ENCODE results near the gene L1CAM. TPM values are rescaled to one million over a fixed set of nuclear protein-coding genes. Genes with fewer than 3 reads are reported as not detected.

Gene L1CAM
- total RNA-seq, 1 donor from 2014 or later, result 2.4 TPM

DNA sequence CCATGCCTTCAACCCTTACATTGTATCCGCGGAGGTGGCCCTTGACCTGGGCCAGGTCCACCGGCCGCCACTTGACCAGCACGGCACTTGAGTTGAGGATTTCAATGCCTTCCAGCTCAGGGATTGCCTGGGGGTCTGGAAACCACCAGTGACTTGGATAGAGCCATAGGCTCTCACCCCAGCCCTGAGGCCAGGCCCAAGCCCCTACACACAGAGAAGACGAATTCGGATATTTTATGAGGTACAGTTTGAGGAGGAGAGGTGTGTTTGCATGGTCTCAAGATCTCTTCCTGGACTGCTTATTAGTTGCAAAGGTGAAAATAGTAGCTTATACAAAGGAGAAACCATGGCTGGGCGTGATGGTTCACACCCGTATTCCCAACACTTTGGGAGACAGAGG lies 20.3 kb downstream of the L1CAM start:
- DNase-seq (ENCODE audit: low spot score), result peak; percentile 80

- DNase-seq (ENCODE audit: low spot score), result no peak
Measured at GRCh38 chrX:153865321-153865580, 20.7 kb downstream of the L1CAM start.

- peak; percentile 89 for DNase-seq (ENCODE audit: low spot score)
Measured at GRCh38 chrX:153864561-153865320, 21.2 kb downstream of the L1CAM start.

- DNase-seq (ENCODE audit: low spot score), result peak; percentile 71
Measured at GRCh38 chrX:153864101-153864500, 21.9 kb downstream of the L1CAM start.

- DNase-seq (ENCODE audit: low spot score), result peak; percentile 79
Measured at GRCh38 chrX:153863251-153863991, 22.6 kb downstream of the L1CAM start.

- DNase-seq (ENCODE audit: low spot score), result peak; percentile 87
Measured at GRCh38 chrX:153862369-153863250, 23.4 kb downstream of the L1CAM start.

- DNase-seq (ENCODE audit: low spot score), result no peak
Measured at GRCh38 chrX:153861733-153862310, 24.2 kb downstream of the L1CAM start.

GRCh38 chrX:153861151-153861550 lies 24.8 kb downstream of the L1CAM start:
- DNase-seq (ENCODE audit: low spot score), result no peak

- no peak for DNase-seq (ENCODE audit: low spot score)
Measured at GRCh38 chrX:153857348-153857903, 28.5 kb downstream of the L1CAM start.

GRCh38 chrX:153854702-153855101 lies 31.3 kb downstream of the L1CAM start:
- no peak for DNase-seq (ENCODE audit: low spot score)

GRCh38 chrX:153853902-153854267 lies 32.1 kb downstream of the L1CAM start:
- DNase-seq (ENCODE audit: low spot score), result no peak

- DNase-seq (ENCODE audit: low spot score), result no peak
Measured at GRCh38 chrX:153853180-153853901, 32.6 kb downstream of the L1CAM start.

GRCh38 chrX:153851981-153852380 lies 34.0 kb downstream of the L1CAM start:
- DNase-seq (ENCODE audit: low spot score), result no peak

- no peak for DNase-seq (ENCODE audit: low spot score)
Measured at GRCh38 chrX:153848325-153848724, 37.6 kb downstream of the L1CAM start.

DNA sequence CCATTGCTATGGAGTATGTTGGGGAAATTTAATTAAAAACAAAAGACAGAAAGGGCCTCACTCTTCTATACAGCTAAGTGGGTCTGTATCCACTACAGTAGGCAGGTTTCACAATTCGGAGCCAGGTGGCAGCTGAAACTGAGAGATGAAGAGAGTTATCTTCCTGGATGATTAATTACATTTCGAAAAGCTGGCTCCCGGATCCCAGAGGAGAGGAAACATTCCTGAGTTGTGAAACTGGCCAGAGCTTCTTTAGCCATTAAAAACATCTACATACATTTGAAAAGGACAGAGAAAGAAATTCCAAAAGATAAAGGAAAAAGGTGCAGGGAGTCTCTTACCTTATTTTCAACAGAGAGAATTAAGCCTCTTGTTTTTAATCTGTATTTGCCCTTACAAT lies 40.1 kb downstream of the L1CAM start:
- DNase-seq (ENCODE audit: low spot score), result no peak

DNA sequence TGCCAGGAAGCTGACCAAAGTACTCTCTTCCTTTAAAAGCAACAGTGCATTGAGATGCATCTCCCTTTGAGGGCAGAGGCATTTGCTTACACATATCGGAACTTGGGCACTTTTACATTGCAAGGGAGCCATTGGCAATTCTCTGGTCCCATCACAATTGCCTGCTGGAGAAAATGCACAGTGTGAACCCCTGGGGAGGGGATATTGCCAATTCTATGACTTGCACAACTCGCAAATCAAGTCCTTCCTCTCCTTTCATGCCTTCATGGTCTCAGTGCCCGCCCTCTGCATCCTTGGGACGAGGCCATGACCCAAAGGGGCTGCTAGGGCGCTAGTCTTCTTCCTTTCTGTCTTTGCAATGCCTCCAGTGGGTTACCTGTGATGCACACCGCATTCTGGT lies 40.8 kb downstream of the L1CAM start:
- no peak for DNase-seq (ENCODE audit: low spot score)

DNA sequence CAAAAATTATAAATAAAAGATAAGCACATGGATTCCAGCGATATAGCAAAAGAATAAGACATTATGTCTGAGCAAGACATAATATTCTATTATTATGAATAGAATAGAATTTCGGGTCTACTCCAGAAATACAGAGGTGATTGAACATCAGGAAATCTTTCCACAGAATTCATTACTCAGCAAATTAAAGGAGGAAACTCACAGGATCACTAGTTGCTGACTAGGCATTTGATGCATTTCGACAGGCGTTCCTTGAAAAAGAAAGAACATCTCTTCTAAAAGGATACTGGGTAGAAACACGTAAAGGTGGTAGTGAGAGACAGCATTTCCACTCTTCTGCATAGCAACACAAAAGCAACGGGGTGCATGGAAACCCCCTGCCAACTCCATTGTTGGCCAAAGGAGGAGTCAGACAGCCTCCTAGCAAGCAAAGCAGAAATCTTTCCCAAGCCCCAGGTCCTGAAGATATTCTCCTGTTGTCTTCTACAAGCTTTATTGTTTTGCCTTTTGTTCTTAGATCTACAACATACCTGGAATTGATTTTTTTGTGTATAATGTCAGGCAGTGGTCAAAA lies 41.4 kb downstream of the L1CAM start:
- no peak for DNase-seq (ENCODE audit: low spot score)

DNA sequence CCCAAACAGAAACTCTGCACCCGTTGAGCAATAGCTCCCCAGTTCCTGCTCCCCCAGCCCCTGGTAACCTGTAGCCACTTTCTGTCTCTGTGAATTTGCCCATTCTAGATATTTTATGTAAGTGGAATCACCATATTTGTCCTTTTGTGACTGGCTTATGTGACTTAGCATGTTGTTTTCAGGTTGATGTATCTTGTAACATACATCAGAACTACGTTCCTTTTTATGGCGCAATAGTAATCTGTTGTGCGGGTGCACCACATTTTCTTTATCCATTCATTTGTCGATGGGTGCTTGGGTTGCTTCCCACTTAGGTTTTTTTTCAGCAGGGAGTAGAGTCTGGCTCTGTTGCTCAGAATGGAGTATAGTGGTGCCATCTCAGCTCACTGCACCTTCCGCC lies 49.1 kb downstream of the L1CAM start:
- DNase-seq (ENCODE audit: low spot score), result no peak

- DNase-seq (ENCODE audit: low spot score), result no peak
Measured at GRCh38 chrX:153832728-153833127, 53.2 kb downstream of the L1CAM start.

DNA sequence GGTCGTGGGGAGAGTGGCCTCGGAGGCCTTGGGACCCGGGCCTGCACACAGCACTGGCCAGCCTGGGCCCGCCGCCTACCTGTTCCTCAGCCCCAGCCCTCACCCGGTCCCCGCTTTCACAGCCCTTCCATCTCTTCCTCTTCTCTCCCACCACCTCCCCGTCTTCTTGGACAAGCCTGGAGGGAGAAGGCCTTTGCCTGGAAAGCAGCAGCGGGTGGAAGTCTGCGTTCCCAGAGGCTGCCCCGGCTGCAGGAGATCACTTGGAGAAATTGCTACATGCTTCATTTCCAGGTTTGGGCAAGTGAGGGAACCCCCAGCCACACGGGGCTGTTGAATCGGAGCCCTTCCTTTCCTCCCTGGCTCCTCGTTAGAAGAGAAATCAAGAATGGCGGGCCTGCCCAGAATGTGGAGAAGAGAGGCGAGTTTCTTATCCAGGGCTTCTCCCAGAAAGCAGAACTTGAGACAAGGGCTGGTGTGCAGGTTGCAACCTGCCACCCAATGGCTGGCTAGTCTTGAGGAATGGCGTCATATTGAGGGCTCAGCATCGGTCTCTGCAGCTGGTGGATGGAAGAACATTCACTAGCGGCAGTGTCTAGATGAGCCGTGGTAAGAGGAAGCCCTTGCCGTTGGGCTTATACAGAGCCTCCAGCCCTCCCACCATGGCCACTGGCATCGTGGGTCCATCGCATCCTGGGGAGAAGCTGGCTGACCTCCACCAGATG lies 54.4 kb downstream of the L1CAM start:
- DNase-seq (ENCODE audit: low spot score), result no peak
